ENCODE results near the gene PHF21A.
A peak's percentile ranks its signal among the peaks of the same experiment; 100 is the strongest.

Gene PHF21A

DNA sequence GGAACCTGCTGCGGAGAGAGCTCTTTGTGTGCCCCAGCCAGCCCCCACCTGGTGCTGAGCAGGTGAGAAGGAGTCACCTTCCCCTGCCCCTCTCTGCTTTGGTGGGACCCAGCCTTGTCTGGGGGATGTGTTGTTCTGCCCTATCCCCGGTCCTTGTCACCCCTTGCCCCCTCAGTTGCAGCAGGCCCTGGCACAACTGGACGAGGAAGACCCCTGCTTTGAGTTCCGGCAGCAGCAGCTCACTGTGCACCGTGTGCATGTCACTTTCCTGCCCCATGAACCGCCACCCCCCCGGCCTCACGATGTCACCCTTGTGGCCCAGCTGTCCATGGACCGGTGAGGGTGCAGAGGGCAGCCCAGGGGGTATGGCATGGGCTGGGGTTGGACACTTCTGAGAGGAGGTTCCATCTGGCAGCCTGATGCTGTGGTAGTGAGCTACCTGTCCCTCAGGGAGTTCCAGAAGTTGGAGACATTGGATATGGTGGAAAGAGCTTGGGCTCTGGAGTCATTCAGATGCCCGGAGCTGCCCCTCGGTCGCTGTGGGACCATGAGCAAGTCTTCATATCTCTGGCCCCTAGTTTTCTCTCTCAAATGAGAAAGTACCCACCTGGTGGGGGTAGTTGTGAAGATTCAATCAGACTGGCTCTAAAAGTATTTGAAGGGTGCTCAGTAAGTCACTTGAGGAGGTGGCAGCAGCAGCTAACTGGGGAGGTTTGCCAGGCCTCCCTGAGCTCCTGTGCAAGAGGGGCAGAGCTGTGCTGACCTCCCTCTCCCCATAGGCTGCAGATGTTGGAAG is 194.5 kb downstream of the PHF21A start:
- H3K27ac ChIP-seq (ENCODE audit: low read depth, low read length) = no peak overlapping the region
- no peaks in the 10 kb centered on the region for H3K9me3 ChIP-seq (ENCODE audit: control insufficient read depth, insufficient read depth, low read depth, low read length)
- peaks cover 5% of the 10 kb centered on the region for H3K4me1 ChIP-seq (ENCODE audit: control insufficient read depth, insufficient read depth, low read length)
- H3K4me3 ChIP-seq (ENCODE audit: low read depth, low read length) = no peak overlapping the region
- no peak overlapping the region for H3K9ac ChIP-seq (ENCODE audit: low read length)
- peaks cover 27% of the 10 kb centered on the region for H3K27me3 ChIP-seq (ENCODE audit: control insufficient read depth, insufficient read depth, low read length)
- H3K36me3 ChIP-seq (ENCODE audit: control insufficient read depth, insufficient read depth, low read length) = peaks cover 34% of the 10 kb centered on the region

DNA sequence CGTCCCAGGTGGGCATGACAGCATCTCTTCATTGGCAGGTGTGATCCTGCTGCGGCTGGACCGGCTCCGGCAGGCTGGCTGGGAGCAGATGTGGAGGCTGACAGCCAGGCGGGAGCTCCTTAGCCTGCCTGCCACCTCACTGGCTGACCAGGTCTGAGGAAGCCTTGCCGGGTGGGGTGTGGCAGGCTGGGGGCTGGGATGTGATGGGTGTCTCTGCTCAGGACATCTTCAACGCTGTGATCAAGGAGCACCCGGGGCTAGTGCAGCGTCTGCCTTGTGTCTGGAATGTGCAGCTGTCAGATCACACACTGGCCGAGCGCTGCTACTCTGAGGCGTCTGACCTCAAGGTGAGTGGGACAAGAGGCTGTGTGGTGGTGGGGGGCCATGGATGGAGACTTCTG is 195.3 kb downstream of the PHF21A start:
- Histone ChIP-seq H3K9me3 (ENCODE audit: control insufficient read depth, insufficient read depth, low read depth, low read length) (no peaks in the 10 kb centered on the region), H3K9ac (ENCODE audit: low read length) (no peak overlapping the region), H3K4me3 (ENCODE audit: low read depth, low read length) (no peak overlapping the region), H3K27ac (ENCODE audit: low read depth, low read length) (no peak overlapping the region), H3K36me3 (ENCODE audit: control insufficient read depth, insufficient read depth, low read length) (peaks cover 32% of the 10 kb centered on the region), H3K4me1 (ENCODE audit: control insufficient read depth, insufficient read depth, low read length) (peaks cover 12% of the 10 kb centered on the region), H3K27me3 (ENCODE audit: control insufficient read depth, insufficient read depth, low read length) (peaks cover 34% of the 10 kb centered on the region)

DNA sequence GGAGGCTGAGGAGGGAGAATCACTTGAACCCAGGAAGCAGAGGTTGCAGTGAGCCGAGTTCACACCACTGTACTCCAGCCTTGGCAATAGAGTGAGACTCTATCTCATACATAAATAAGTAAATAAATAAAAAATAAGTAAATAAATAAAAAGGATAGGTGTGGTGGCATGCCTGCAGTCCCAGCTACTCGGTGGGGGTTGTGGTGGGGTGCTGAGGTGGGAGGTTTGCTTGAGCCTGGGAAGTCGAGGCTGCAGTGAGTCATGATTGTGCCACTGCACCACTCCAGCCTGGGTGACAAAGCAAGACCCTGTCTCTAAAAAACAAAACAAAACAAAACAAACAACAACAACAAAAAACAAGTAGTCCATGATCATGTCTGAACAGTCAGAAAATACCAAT is 195.7 kb downstream of the PHF21A start:
- Histone ChIP-seq H3K4me3 (ENCODE audit: low read depth, low read length) (no peak overlapping the region), H3K27ac (ENCODE audit: low read depth, low read length) (no peak overlapping the region), H3K9ac (ENCODE audit: low read length) (no peak overlapping the region), H3K4me1 (ENCODE audit: control insufficient read depth, insufficient read depth, low read length) (peaks cover 17% of the 10 kb centered on the region), H3K36me3 (ENCODE audit: control insufficient read depth, insufficient read depth, low read length) (peaks cover 32% of the 10 kb centered on the region), H3K9me3 (ENCODE audit: control insufficient read depth, insufficient read depth, low read depth, low read length) (no peaks in the 10 kb centered on the region), H3K27me3 (ENCODE audit: control insufficient read depth, insufficient read depth, low read length) (peaks cover 38% of the 10 kb centered on the region)

DNA sequence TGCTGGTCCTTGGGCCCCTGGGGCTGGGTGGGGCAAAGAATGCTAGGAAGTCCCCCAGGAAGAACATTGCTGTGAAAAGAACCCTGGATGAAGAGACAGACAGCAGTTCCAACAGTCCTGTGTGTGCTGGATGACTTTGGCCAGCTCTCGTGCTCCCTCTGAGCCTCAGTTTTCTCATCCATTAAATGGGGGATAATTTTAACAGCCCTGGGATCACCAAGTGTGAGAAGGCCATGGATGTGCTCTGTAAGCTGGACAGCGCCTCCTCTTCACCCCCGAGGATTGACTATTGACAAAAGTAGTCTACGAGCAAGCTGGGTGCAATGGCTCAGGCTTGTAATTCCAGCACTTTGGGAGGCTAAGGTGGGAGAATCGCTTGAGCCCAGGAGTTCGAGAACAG is 196.3 kb downstream of the PHF21A start:
- no peak overlapping the region for H3K4me3 ChIP-seq (ENCODE audit: low read depth, low read length)
- H3K9me3 ChIP-seq (ENCODE audit: control insufficient read depth, insufficient read depth, low read depth, low read length) = no peaks in the 10 kb centered on the region
- H3K9ac ChIP-seq (ENCODE audit: low read length) = no peak overlapping the region

DNA sequence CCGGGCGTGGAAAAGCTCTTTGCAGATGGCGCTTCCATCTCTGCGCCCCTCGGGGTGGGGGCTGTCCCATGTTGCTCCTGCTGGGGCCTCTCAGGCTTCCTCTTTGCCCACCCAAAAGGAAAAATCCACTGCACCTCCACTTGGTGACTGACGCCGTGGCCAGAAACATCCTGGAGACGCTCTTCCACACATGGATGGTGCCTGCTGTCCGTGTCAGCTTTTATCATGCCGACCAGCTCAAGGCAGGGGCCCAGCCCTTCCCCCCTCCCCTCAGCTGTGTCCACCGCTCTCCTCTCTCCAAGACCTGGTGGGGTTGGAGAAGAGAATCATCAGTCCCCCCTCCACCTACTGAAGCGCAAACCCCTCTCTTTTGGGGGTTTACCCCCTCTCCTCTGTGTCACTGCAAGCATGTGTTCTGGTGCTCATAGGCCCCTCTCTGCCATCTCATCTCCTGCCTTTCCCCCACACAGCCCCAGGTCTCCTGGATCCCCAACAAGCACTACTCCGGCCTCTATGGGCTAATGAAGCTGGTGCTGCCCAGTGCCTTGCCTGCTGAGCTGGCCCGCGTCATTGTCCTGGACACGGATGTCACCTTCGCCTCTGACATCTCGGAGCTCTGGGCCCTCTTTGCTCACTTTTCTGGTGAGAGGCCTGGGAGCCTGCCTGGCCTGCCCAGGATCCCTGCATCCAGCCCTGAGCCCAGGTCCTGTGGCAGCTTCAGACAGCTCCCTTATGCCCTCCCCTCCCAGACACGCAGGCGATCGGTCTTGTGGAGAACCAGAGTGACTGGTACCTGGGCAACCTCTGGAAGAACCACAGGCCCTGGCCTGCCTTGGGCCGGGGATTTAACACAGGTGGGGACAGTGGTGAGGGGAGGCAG is 197.0 kb downstream of the PHF21A start:
- peaks cover 42% of the 10 kb centered on the region for H3K27me3 ChIP-seq (ENCODE audit: control insufficient read depth, insufficient read depth, low read length)
- peaks cover 25% of the 10 kb centered on the region for H3K4me1 ChIP-seq (ENCODE audit: control insufficient read depth, insufficient read depth, low read length)
- no peaks in the 10 kb centered on the region for H3K9me3 ChIP-seq (ENCODE audit: control insufficient read depth, insufficient read depth, low read depth, low read length)
- H3K9ac ChIP-seq (ENCODE audit: low read length) = no peak overlapping the region
- no peak overlapping the region for H3K4me3 ChIP-seq (ENCODE audit: low read depth, low read length)
- peaks cover 28% of the 10 kb centered on the region for H3K36me3 ChIP-seq (ENCODE audit: control insufficient read depth, insufficient read depth, low read length)
- no peak overlapping the region for H3K27ac ChIP-seq (ENCODE audit: low read depth, low read length)

More for the DNA sequence above, 196.3 kb downstream of the PHF21A start:
- Histone ChIP-seq H3K36me3 (ENCODE audit: control insufficient read depth, insufficient read depth, low read length) (peaks cover 29% of the 10 kb centered on the region), H3K27me3 (ENCODE audit: control insufficient read depth, insufficient read depth, low read length) (peaks cover 42% of the 10 kb centered on the region), H3K27ac (ENCODE audit: low read depth, low read length) (no peak overlapping the region), H3K4me1 (ENCODE audit: control insufficient read depth, insufficient read depth, low read length) (peaks cover 22% of the 10 kb centered on the region)

DNA sequence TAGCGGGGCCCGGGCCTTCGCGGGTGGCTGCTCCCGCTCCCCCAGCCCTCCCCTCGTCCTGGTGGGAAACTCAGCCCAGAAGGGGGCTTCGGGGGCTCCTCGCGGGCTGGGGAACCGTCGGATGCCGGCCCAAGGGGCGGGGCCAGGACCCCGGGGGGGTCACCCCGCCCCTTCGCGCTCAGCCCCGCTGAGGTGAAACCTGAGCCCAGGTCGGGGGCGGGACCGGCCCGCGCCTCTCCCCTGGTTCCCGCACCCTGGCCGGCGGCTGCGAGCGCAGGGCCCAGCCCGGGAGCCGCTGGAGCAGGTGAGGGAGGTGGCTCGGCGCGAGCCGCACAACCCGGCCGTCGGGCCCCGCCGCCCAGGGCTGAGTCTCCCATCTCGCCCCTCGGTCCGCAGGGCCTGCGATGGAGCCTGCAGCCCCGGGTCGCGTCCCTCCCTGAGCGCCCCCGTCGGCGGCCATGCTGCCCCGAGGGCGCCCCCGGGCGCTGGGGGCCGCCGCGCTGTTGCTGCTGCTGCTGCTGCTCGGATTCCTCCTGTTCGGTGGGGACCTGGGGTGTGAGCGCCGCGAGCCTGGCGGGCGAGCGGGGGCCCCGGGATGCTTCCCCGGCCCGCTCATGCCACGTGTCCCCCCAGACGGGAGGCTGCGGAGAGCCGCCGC is 198.7 kb downstream of the PHF21A start, which contains the start of gene LARGE2:
Gene LARGE2 (plus strand): TSS at position 232 of the 658 bp plus-strand sequence. CDS start 227 bp downstream, at position 459.
- H3K27me3 ChIP-seq (ENCODE audit: control insufficient read depth, insufficient read depth, low read length) = peaks cover 42% of the 10 kb centered on the region

DNA sequence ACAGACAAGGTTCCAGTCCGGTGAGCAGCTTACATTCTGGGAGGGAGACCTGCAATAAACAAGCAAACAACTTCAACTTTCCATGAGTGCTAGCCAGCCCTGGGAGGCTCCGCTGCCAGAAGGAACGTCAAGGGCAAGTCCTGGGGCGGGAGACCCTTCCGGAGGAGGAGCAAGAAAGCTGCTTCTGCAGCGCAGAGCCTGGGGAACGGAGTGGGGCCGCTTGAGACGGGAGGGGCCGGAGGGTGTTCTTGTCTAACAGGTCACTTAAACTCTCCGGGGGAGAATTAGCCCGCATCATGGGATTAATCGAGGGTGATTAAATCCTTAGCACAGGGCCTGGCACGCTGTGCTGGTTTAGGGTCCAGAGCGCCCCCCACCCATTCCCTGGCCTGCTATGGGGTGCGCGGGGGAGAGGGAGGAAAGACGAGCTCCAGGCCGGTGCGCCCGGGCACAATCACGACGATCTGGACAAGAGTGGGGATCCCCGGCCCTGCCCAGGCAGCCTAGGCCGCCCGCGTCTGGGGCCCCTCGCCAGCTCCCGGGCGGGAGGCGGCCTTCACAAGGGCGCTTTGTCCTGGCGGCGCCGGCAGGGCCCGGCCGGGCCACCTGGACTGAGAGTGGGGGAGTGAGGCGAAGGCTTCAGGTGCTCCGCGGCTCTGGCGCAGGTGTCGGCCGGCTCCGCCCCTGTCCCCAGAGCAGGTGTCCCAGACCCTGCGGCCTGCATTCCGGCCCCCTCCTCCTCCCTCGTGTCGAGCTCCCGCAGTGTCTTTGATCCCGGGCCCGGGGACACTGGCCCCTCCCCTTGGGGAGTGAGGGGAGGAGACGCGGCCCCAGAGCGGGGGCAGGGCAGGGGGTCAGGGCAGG is 199.5 kb downstream of the PHF21A start:
- Histone ChIP-seq H3K27me3 (ENCODE audit: control insufficient read depth, insufficient read depth, low read length) (peaks cover 42% of the 10 kb centered on the region), H3K4me1 (ENCODE audit: control insufficient read depth, insufficient read depth, low read length) (peaks cover 33% of the 10 kb centered on the region), H3K4me3 (ENCODE audit: low read depth, low read length) (peak overlapping the region; percentile 71), H3K9ac (ENCODE audit: low read length) (peak overlapping the region; percentile 74), H3K36me3 (ENCODE audit: control insufficient read depth, insufficient read depth, low read length) (peaks cover 12% of the 10 kb centered on the region; the same call in 1 of the 2 replicates), H3K9me3 (ENCODE audit: control insufficient read depth, insufficient read depth, low read depth, low read length) (no peaks in the 10 kb centered on the region), H3K27ac (ENCODE audit: low read depth, low read length) (peak overlapping the region; percentile 75; the same call in 1 of the 2 replicates)

More for the DNA sequence above, 198.7 kb downstream of the PHF21A start, which contains the start of gene LARGE2:
- H3K36me3 ChIP-seq (ENCODE audit: control insufficient read depth, insufficient read depth, low read length) = peaks cover 17% of the 10 kb centered on the region
- peak within 1 kb of the TSS; percentile 75; the same call in 1 of the 2 replicates for H3K27ac ChIP-seq (ENCODE audit: low read depth, low read length)
- H3K9ac ChIP-seq (ENCODE audit: low read length) = peak within 1 kb of the TSS; percentile 74
- H3K4me1 ChIP-seq (ENCODE audit: control insufficient read depth, insufficient read depth, low read length) = peaks cover 29% of the 10 kb centered on the region
- H3K4me3 ChIP-seq (ENCODE audit: low read depth, low read length) = peak within 1 kb of the TSS; percentile 71
- H3K9me3 ChIP-seq (ENCODE audit: control insufficient read depth, insufficient read depth, low read depth, low read length) = no peaks in the 10 kb centered on the region

DNA sequence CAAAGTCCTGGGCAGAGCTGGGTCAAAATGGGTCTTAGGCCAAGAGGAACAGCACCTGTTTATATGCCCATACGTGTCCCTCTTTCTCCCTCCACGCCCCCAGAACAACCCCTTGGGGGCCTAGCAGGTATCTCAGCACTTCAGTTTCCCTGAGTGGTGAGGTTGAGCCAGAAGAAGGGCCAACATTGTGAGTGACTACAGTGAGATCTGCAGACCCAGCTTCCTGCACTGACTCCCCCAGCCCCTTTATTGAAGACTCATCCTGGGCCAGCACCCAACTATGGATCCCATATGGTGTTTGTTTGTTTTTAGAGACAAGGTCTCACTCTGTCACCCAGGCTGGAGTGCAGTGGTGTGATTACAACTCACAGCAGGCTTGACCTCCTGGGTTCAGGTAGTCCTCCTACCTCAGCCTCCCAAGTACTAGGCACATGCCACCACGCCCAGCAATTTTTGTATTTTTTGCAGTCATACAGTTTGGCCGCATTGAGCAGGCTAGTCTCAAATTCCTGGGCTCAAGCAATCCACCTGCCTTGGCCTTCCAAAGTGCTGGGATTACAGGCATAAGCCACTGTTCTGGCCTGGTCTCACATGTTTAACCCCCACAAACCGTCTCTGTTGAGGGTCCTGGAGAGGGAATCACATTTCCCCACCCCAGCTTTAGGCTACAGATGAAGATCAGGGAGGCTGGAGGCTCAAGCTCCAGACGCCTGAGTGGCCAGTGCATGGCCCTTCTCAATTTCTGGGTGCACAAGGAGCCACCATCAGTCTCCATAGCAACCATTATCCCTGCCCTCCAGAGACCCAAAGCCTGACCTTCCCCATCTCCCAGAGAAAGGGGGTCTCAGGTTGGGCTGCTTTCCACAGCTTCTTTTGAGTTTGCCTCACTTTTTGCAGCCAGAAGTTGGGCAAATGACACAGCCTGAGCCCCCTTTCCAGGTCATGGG is 200.4 kb downstream of the PHF21A start:
- peaks cover 33% of the 10 kb centered on the region for H3K4me1 ChIP-seq (ENCODE audit: control insufficient read depth, insufficient read depth, low read length)
- H3K9me3 ChIP-seq (ENCODE audit: control insufficient read depth, insufficient read depth, low read depth, low read length) = no peaks in the 10 kb centered on the region
- H3K9ac ChIP-seq (ENCODE audit: low read length) = peak overlapping the region; percentile 74
- H3K36me3 ChIP-seq (ENCODE audit: control insufficient read depth, insufficient read depth, low read length) = peaks cover 5% of the 10 kb centered on the region; the same call in 1 of the 2 replicates
- peak overlapping the region; percentile 71 for H3K4me3 ChIP-seq (ENCODE audit: low read depth, low read length)
- peaks cover 42% of the 10 kb centered on the region for H3K27me3 ChIP-seq (ENCODE audit: control insufficient read depth, insufficient read depth, low read length)
- no peak overlapping the region for H3K27ac ChIP-seq (ENCODE audit: low read depth, low read length)

DNA sequence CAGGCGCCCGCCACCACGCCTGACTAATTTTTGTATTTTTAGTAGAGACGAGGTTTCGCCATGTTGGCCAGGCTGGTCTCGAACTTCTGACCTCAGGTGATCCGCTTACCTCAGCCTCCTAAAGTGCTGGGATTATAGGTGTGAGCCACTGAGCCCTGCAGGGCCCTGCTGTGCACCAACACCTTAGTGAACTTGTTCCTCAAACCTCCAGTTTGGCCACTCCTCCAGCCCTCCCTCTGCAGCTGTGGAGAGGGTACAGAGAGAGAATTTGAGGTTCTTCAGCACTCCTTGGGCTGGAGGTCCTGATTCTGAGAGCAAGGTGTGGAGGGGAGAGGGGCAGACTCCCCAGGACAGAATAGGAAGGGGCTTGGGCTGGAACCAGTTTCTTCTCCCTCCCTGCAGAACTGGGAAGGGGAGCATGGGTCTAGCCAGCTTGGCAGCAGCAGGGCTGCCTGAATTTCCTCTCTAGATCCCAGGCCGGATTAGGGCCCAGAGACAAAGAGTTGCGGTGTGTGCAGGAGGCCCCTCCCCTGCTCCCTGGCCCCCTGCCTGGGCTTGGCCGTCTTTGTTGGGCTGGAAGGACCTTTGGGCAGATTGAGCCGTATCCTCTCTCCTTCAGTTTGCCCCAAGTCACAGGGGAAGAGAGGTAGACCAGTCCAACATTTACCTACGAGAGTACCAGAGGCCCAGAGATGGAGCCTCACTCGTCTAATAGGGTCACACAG is 201.3 kb downstream of the PHF21A start:
- H3K4me1 ChIP-seq (ENCODE audit: control insufficient read depth, insufficient read depth, low read length) = peaks cover 33% of the 10 kb centered on the region
- no peak overlapping the region for H3K4me3 ChIP-seq (ENCODE audit: low read depth, low read length)
- peaks cover 11% of the 10 kb centered on the region for H3K36me3 ChIP-seq (ENCODE audit: control insufficient read depth, insufficient read depth, low read length)
- no peak overlapping the region for H3K9ac ChIP-seq (ENCODE audit: low read length)
- peaks cover 42% of the 10 kb centered on the region for H3K27me3 ChIP-seq (ENCODE audit: control insufficient read depth, insufficient read depth, low read length)
- H3K27ac ChIP-seq (ENCODE audit: low read depth, low read length) = no peak overlapping the region
- H3K9me3 ChIP-seq (ENCODE audit: control insufficient read depth, insufficient read depth, low read depth, low read length) = no peaks in the 10 kb centered on the region
